ENCODE results near the gene HNRNPK.

GRCh38 chr9:83986195-83986594, 6.2 kb upstream of the HNRNPK start:
- no peak for TF ChIP-seq POLR2A (IDR thresholded peaks at IDR 0.05; ENCODE audit: low read depth)
- TF ChIP-seq CTCF (IDR thresholded peaks at IDR 0.05) = no peak
- TF ChIP-seq EP300 (IDR thresholded peaks at IDR 0.05) = no peak

All from esophagus muscularis mucosa (tissue), 4 donors.